Endothelial cell of umbilical vein (primary cell): Measurements from ENCODE around the gene AGBL4.

Source experiments
- CTCF ChIP-seq, 2 donors: IDR thresholded peaks; 1 replicate in 1 of 2; 2 replicates in 1 of 2; pipeline ENCODE4 v1.5.1; 2011; ENCODE audit warnings: low read length in 2 of 2, mild to moderate bottlenecking in 2 of 2, moderate library complexity in 2 of 2, control low read depth in 1 of 2, inconsistent platforms in 1 of 2, low read depth in 1 of 2; ENCODE audit not compliant: insufficient read depth in 1 of 2; ENCODE audit errors: extremely low read depth in 1 of 2
- GATA2 ChIP-seq: IDR thresholded peaks from 2 replicates; pipeline ENCODE4 v1.7.0; 2011; ENCODE audit warnings: low read depth, mild to moderate bottlenecking, moderate library complexity, mixed read lengths, low read length; ENCODE audit not compliant: insufficient read length, insufficient read depth
- POLR2A ChIP-seq: IDR thresholded peaks from 2 replicates; pipeline ENCODE4 v1.6.1; 2012; ENCODE audit warnings: low read depth, mild to moderate bottlenecking, control low read depth, low read length
- POLR2AphosphoS5 ChIP-seq: IDR thresholded peaks from 2 replicates; pipeline ENCODE4 v1.6.1; 2012; ENCODE audit warnings: low read depth, mild to moderate bottlenecking, control low read depth, low read length, moderate library complexity; ENCODE audit not compliant: insufficient read depth

GRCh38 chr1:48524892-48525467 lies 1498.8 kb downstream of the AGBL4 start:
- TF ChIP-seq POLR2A (no peak), CTCF (IDR thresholded peaks at IDR 0.05; ENCODE audit: extremely low read depth in 1 of 2, insufficient read depth in 1 of 2, low read depth in 1 of 2, low read length in 2 of 2) (no peak), POLR2AphosphoS5 (no peak), GATA2 (no peak)
